CD14-positive monocyte (primary cell): Measurements from ENCODE around the gene KCNMA1. TPM values are rescaled to one million over a fixed set of nuclear protein-coding genes. Genes with fewer than 3 reads are reported as not detected.

Experiments
- DNase-seq, 3 donors: peaks; one replicate each; pipeline ENCODE4 v3.0.0-alpha.2; 2011 to 2022
- H2AFZ ChIP-seq: 2 replicates; pipeline ENCODE4 v1.6.0; 2012; ENCODE audit warnings: mild to moderate bottlenecking, low read depth, low read length, inconsistent platforms; ENCODE audit not compliant: insufficient read depth, poor library complexity, severe bottlenecking
- H3K27ac ChIP-seq, 2 donors: 1 replicate in 1 of 2; 2 replicates in 1 of 2; pipeline ENCODE4 v1.5.1; 2012 to 2013; ENCODE audit warnings: low read length in 2 of 2, control low read depth in 1 of 2, inconsistent platforms in 1 of 2, low read depth in 1 of 2, mild to moderate bottlenecking in 1 of 2
- H3K27me3 ChIP-seq, 2 donors: one replicate each; pipeline versions ENCODE4 v1.6.0 to v1.6.1; 2011 to 2013; ENCODE audit warnings: low read length in 2 of 2; ENCODE audit not compliant: control insufficient read depth in 2 of 2, insufficient read depth in 2 of 2
- H3K36me3 ChIP-seq, 2 donors: replicated peaks in 1 of 2; 1 replicate in 1 of 2; 2 replicates in 1 of 2; pipeline versions ENCODE4 v1.5.1 to v1.6.1; 2012 to 2013; ENCODE audit warnings: low read length in 2 of 2, control low read depth in 1 of 2, inconsistent platforms in 1 of 2, mild to moderate bottlenecking in 1 of 2; ENCODE audit not compliant: insufficient read depth in 2 of 2, control insufficient read depth in 1 of 2
- H3K4me1 ChIP-seq, 2 donors: 1 replicate in 1 of 2; 2 replicates in 1 of 2; pipeline versions ENCODE4 v1.5.1 to v1.6.1; 2012 to 2013; ENCODE audit warnings: low read length in 2 of 2, control low read depth in 1 of 2, inconsistent platforms in 1 of 2, mild to moderate bottlenecking in 1 of 2, moderate library complexity in 1 of 2; ENCODE audit not compliant: insufficient read depth in 2 of 2, control insufficient read depth in 1 of 2
- H3K4me2 ChIP-seq: replicated peaks from 2 replicates; pipeline ENCODE3; 2012; ENCODE audit warnings: low read length, moderate library complexity, mild to moderate bottlenecking; ENCODE audit not compliant: poor library complexity, severe bottlenecking; ENCODE audit errors: extremely low read depth
- H3K4me3 ChIP-seq, 3 experiments: fragments of 200-600 bp in 1 of 3; sonication (generic) in 1 of 3; replicated peaks in 1 of 3; 1 replicate in 2 of 3; 2 replicates in 1 of 3; pipeline ENCODE4 v1.5.1; 2011 to 2013; ENCODE audit warnings: low read length in 3 of 3, mild to moderate bottlenecking in 3 of 3, control low read depth in 2 of 3, low read depth in 2 of 3, inconsistent platforms in 1 of 3, moderate library complexity in 1 of 3
- H3K79me2 ChIP-seq: 2 replicates; pipeline ENCODE4 v1.6.0; 2012; ENCODE audit warnings: mild to moderate bottlenecking, control low read depth, inconsistent platforms, low read length, moderate library complexity; ENCODE audit not compliant: insufficient read depth
- H3K9ac ChIP-seq: 2 replicates; pipeline ENCODE4 v1.6.0; 2017; ENCODE audit warnings: low read length, mild to moderate bottlenecking; ENCODE audit not compliant: insufficient read depth, poor library complexity, severe bottlenecking
- H3K9me3 ChIP-seq, 2 donors: replicated peaks in 1 of 2; 1 replicate in 1 of 2; 2 replicates in 1 of 2; pipeline versions ENCODE4 v1.5.1 to v1.6.1; 2012 to 2013; ENCODE audit warnings: low read length in 2 of 2, control low read depth in 1 of 2; ENCODE audit not compliant: control insufficient read depth in 1 of 2, insufficient read depth in 1 of 2
- H4K20me1 ChIP-seq: 2 replicates; pipeline ENCODE4 v1.6.0; 2012; ENCODE audit warnings: mild to moderate bottlenecking, low read length, control low read depth, moderate library complexity; ENCODE audit not compliant: insufficient read depth
- H3K27ac Mint-ChIP-seq, 7 donors: one replicate each; pipeline ENCODE4 v1.8.0; 2020; ENCODE audit warnings: mild to moderate bottlenecking in 7 of 7, mixed read lengths in 7 of 7, moderate library complexity in 6 of 7, inconsistent platforms in 2 of 7
- H3K27me3 Mint-ChIP-seq, 3 donors: one replicate each; pipeline ENCODE4 v1.8.0; 2021 to 2022; ENCODE audit warnings: low read depth in 3 of 3, mild to moderate bottlenecking in 3 of 3, mixed read lengths in 3 of 3, moderate library complexity in 3 of 3, inconsistent platforms in 1 of 3
- H3K36me3 Mint-ChIP-seq, 2 donors: one replicate each; pipeline ENCODE4 v1.8.0; 2020; ENCODE audit warnings: mixed read lengths in 2 of 2, inconsistent platforms in 1 of 2, mild to moderate bottlenecking in 1 of 2
- H3K4me1 Mint-ChIP-seq: one replicate; pipeline ENCODE4 v1.8.0; 2020; ENCODE audit warnings: mild to moderate bottlenecking, mixed read lengths
- H3K4me3 Mint-ChIP-seq, 2 donors: one replicate each; pipeline ENCODE4 v1.8.0; 2020; ENCODE audit warnings: mild to moderate bottlenecking in 2 of 2, mixed read lengths in 2 of 2, moderate library complexity in 1 of 2
- H3K9me3 Mint-ChIP-seq, 7 donors: one replicate each; pipeline ENCODE4 v1.8.0; 2020 to 2022; ENCODE audit warnings: mixed read lengths in 7 of 7, mild to moderate bottlenecking in 6 of 7, moderate library complexity in 6 of 7, inconsistent platforms in 2 of 7
- WGBS: methylation state at CpG from one replicate; pipeline ENCODE4 v1.1.5; 2013; ENCODE audit warnings: missing lambda C conversion rate; ENCODE audit not compliant: insufficient coverage; 5-methylcytosine and 5-hydroxymethylcytosine counted together
- intact Hi-C, 2 donors: fragments of 100-400 bp; cut with micrococcal nuclease; formaldehyde crosslinking; loops; one replicate each; pipeline versions ENCODE4 v1.15.0 to v1.15.1; 2023
- polyA plus RNA-seq, 3 donors: library from polyadenylated mRNA; depleted of rRNA in 1 of 3; unstranded in 2 of 3; stranded (reverse) in 1 of 3; fragments of 300-500 nt in 2 of 3; fragments of >200 nt in 1 of 3; fragmentation: Illumina TruSeq in 2 of 3; gene quantifications; 1 replicate in 2 of 3; 2 replicates in 1 of 3; pipeline ENCODE4 v1.2.3, GENCODE V29; 2012 to 2021
- TF ChIP-seq, protein P1 (sequence below): fragments of 200-600 bp; IDR thresholded peaks from one replicate; pipeline ENCODE4 v1.8.0; 2022; ENCODE audit warnings: antibody characterized with exemption, mild to moderate bottlenecking

Gene KCNMA1
- polyA plus RNA-seq, 3 donors = 0.11 to 1.0 TPM; not detected in 1

- intact Hi-C loops = no loop called here
- Histone ChIP-seq H3K4me1 (no peaks in the 10 kb centered on the region), H3K9ac (no peak overlapping the region), H4K20me1 (no peaks in the 10 kb centered on the region), H3K9me3 (no peaks in the 10 kb centered on the region), H2AFZ (no peak overlapping the region), H3K36me3 (no peaks in the 10 kb centered on the region), H3K4me3 (no peak overlapping the region), H3K79me2 (no peaks in the 10 kb centered on the region), H3K27me3 (no peaks in the 10 kb centered on the region), H3K27ac (no peak overlapping the region), H3K4me2 (no peak overlapping the region)
- Mint-ChIP-seq H3K4me1 (no peaks in the 10 kb centered on the region), H3K4me3 (no peak overlapping the region), H3K27ac (peak overlapping the region in 1 of 7 donors; percentile 42), H3K27me3 (peaks cover 4 to 16% (median 9%) of the 10 kb centered on the region in 3 donors), H3K9me3 (no peaks in the 10 kb centered on the region), H3K36me3 (no peaks in the 10 kb centered on the region)
- TF ChIP-seq, protein P1, sequence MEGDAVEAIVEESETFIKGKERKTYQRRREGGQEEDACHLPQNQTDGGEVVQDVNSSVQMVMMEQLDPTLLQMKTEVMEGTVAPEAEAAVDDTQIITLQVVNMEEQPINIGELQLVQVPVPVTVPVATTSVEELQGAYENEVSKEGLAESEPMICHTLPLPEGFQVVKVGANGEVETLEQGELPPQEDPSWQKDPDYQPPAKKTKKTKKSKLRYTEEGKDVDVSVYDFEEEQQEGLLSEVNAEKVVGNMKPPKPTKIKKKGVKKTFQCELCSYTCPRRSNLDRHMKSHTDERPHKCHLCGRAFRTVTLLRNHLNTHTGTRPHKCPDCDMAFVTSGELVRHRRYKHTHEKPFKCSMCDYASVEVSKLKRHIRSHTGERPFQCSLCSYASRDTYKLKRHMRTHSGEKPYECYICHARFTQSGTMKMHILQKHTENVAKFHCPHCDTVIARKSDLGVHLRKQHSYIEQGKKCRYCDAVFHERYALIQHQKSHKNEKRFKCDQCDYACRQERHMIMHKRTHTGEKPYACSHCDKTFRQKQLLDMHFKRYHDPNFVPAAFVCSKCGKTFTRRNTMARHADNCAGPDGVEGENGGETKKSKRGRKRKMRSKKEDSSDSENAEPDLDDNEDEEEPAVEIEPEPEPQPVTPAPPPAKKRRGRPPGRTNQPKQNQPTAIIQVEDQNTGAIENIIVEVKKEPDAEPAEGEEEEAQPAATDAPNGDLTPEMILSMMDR = no peak
- WGBS = 91% methylated on average over 11 of the region's 11 CpGs
- DNase-seq = no peak
Observed at GRCh38 chr10:77411805-77412204, 225.8 kb downstream of the KCNMA1 start.

DNA sequence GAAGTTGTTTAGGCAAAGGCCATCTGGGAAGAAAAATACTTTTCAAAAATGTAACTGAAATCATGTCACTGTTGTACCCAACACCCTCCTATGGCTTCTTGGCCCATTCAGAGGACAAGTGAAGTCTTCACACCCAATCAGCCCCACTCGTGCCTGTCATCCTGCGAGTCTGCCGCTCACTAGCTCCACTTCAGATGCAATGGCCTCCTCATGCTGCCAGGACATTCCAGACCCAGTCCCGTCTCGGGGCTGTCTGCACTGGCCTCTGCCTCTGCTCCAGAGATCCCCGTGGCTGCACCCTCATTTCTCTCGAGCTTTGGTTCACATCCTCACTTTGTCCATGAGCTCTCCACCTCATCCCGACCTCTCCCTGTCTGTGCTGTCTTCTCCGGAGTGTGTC lies 227.1 kb downstream of the KCNMA1 start:
- 84% methylated on average over 6 of the region's 9 CpGs for WGBS
- no peak overlapping the region for H3K27ac ChIP-seq
- H3K27me3 ChIP-seq = no peaks in the 10 kb centered on the region
- intact Hi-C loops = no loop called here
- no peak overlapping the region for H3K4me2 ChIP-seq
- Mint-ChIP-seq H3K36me3 (no peaks in the 10 kb centered on the region), H3K27ac (no peak overlapping the region), H3K4me1 (no peaks in the 10 kb centered on the region), H3K9me3 (no peaks in the 10 kb centered on the region), H3K27me3 (peaks cover 5 to 18% (median 6%) of the 10 kb centered on the region in 3 donors), H3K4me3 (no peak overlapping the region)
- no peak for DNase-seq
- H3K79me2 ChIP-seq = no peaks in the 10 kb centered on the region
- no peaks in the 10 kb centered on the region for H3K36me3 ChIP-seq
- no peak overlapping the region for H3K9ac ChIP-seq
- no peak overlapping the region for H3K4me3 ChIP-seq
- H3K4me1 ChIP-seq = no peaks in the 10 kb centered on the region
- H3K9me3 ChIP-seq = no peaks in the 10 kb centered on the region
- H2AFZ ChIP-seq = no peak overlapping the region
- no peaks in the 10 kb centered on the region for H4K20me1 ChIP-seq
- TF ChIP-seq, protein P1 = no peak
